ENCODE measurements around the gene ZNF492.
"Not testable (repeated sequence)": the region's sequence is repeated elsewhere in the genome, so short reads cannot be mapped to it uniquely, and the experiment has no call there.

The ZNF492 gene

DNA sequence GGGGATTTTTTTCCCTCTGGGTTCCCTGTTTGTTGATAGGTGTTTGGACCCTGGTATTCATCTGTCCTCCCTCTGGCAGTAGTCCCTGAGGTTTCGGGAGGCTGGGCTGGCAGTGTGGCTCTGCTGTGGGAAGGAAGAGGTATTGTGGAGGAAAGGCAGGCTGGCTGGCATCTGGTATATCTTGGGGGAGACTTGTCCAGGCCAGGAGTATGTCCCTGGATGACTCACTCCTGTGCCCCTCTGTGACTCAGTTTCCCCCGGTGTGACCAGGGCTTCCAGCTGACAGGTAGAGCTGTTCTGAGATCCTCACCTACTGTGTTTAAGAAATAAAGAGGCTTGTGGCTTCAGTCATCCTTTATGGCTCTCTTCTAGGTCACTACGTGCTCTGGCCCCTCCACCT lies 14.2 kb upstream of the ZNF492 start:
- no peaks in the 10 kb centered on the region for H3K4me1 ChIP-seq (ENCODE audit: control insufficient read depth, insufficient read depth, low read length)
- no peaks in the 10 kb centered on the region for H3K27me3 ChIP-seq (ENCODE audit: control insufficient read depth, insufficient read depth, low read length)
- no peak overlapping the region for H3K27ac ChIP-seq (ENCODE audit: low read depth, low read length)
- no peak overlapping the region for H3K4me3 ChIP-seq (ENCODE audit: low read depth, low read length)
- peaks cover 84% of the 10 kb centered on the region for H3K9me3 ChIP-seq (ENCODE audit: control insufficient read depth, insufficient read depth, low read length)
- no peaks in the 10 kb centered on the region for H3K36me3 ChIP-seq (ENCODE audit: control insufficient read depth, insufficient read depth, low read length)
- no peak overlapping the region for H3K9ac ChIP-seq (ENCODE audit: low read depth, low read length)

DNA sequence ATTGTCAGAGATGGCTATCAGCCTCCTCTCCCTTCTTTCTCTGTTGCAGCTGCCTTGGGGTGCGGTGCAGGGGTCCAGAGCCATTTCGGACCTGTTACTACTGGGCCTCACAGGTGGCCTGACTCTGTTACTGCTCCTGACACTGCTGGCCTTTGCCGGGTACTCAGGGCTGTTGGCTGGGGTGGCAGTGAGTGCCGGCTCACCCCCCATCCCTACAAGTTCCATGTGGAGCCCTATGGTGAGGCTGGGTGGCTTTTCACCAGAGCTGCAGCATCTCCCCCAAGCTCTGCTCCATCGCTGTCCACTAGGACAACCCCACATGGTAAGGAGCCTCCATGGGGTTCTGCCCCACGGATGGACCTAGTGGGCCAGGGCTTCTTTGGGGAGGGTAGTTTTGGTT lies 13.7 kb upstream of the ZNF492 start:
- H3K9ac ChIP-seq (ENCODE audit: low read depth, low read length), result no peak overlapping the region
- no peak overlapping the region for H3K4me3 ChIP-seq (ENCODE audit: low read depth, low read length)
- H3K36me3 ChIP-seq (ENCODE audit: control insufficient read depth, insufficient read depth, low read length), result no peaks in the 10 kb centered on the region
- no peaks in the 10 kb centered on the region for H3K4me1 ChIP-seq (ENCODE audit: control insufficient read depth, insufficient read depth, low read length)
- H3K27me3 ChIP-seq (ENCODE audit: control insufficient read depth, insufficient read depth, low read length), result no peaks in the 10 kb centered on the region
- peaks cover 82% of the 10 kb centered on the region for H3K9me3 ChIP-seq (ENCODE audit: control insufficient read depth, insufficient read depth, low read length)
- H3K27ac ChIP-seq (ENCODE audit: low read depth, low read length), result no peak overlapping the region

DNA sequence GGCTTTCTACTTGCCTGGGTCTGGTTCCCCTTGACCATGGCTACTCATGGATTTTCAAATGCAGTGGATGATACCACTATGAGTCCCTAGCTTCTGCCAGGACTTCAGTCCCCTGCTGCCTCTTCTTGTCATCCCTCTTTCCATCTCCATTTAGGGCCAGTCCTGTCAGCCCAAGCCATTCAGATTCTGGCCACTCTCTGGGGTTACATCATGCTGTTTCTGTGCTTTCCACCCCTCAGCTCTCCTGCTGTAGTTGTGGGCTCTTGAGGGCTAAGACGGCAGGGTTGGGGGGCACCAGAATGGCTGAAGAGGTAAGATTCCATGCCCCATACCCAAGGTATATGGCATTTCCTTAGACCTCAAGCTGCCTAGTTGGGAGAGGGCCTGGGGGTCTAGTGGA lies 13.2 kb upstream of the ZNF492 start:
- Histone ChIP-seq H3K27ac (ENCODE audit: low read depth, low read length) (no peak overlapping the region), H3K27me3 (ENCODE audit: control insufficient read depth, insufficient read depth, low read length) (no peaks in the 10 kb centered on the region), H3K9me3 (ENCODE audit: control insufficient read depth, insufficient read depth, low read length) (peaks cover 83% of the 10 kb centered on the region), H3K9ac (ENCODE audit: low read depth, low read length) (no peak overlapping the region), H3K36me3 (ENCODE audit: control insufficient read depth, insufficient read depth, low read length) (no peaks in the 10 kb centered on the region), H3K4me1 (ENCODE audit: control insufficient read depth, insufficient read depth, low read length) (no peaks in the 10 kb centered on the region), H3K4me3 (ENCODE audit: low read depth, low read length) (no peak overlapping the region)

DNA sequence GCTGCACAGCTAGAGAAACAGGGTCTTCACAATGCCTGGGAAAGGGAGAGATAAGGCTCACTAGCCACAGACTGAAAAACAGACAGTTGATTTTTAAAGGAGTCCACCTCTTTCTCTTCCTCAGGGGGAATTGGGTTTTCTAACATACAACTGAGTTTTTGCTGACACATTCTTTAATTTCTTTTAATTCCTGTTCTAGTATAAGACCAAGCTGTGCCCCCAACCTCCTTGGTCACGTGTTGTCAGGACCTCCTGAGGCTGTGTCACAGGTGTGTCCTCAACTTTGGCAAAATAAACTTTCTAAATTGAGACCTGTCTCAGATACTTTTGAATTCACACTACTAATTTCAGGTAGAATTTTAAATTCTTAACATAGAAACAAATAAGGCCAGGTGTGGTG lies 12.1 kb upstream of the ZNF492 start:
- Histone ChIP-seq H3K27ac (ENCODE audit: low read depth, low read length) (no peak overlapping the region), H3K4me3 (ENCODE audit: low read depth, low read length) (no peak overlapping the region), H3K4me1 (ENCODE audit: control insufficient read depth, insufficient read depth, low read length) (no peaks in the 10 kb centered on the region), H3K9me3 (ENCODE audit: control insufficient read depth, insufficient read depth, low read length) (peaks cover 84% of the 10 kb centered on the region), H3K9ac (ENCODE audit: low read depth, low read length) (no peak overlapping the region), H3K27me3 (ENCODE audit: control insufficient read depth, insufficient read depth, low read length) (no peaks in the 10 kb centered on the region), H3K36me3 (ENCODE audit: control insufficient read depth, insufficient read depth, low read length) (no peaks in the 10 kb centered on the region)

DNA sequence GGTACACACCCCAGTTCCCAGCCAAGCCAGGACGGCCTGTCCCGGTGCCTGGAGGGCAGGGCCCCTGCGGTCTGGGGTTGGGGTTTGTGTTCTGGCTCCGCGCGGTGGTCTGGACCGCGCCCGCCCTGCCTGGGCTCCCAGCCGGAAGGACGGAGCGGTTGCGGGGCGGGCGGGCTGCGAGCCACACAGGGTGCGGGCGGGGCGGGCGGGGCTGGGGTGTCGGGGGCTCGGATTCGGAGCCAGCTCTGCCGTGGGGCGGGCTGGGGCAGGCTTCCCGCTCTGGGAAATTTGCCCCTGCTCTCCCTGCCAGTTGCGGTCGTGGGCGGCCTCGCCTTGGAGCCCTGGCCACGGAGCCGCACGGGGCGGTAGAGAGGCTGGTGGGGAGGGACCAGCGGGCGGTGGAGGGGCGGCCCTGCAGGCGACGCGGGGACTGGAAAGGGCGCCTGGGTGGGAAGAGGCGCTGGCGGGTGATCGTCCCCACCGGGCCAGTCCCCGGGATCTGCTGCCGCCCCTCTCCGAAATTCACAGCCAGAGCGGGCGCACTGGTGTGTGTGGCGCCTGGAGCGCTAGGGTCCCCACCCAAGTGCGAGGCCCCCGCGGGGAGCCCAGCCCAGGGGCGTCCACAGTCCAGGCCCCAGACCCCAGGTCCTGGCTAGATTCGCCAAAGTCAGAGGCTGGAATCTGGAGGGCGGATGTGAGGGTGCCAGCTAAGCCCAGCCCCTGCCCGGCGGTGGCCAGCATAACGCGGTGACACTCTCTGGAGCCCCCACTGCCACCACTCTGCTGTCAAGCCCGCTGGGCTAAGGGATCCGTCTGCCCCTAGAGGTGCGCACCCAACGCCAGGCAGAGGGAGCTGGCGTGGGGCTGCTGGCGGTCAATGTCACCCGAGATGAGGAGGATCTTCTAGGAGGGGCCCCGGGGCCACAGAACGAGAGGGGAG lies 11.0 kb upstream of the ZNF492 start:
- Histone ChIP-seq H3K9ac (ENCODE audit: low read depth, low read length) (no peak overlapping the region), H3K9me3 (ENCODE audit: control insufficient read depth, insufficient read depth, low read length) (peaks cover 84% of the 10 kb centered on the region), H3K27ac (ENCODE audit: low read depth, low read length) (no peak overlapping the region), H3K4me1 (ENCODE audit: control insufficient read depth, insufficient read depth, low read length) (no peaks in the 10 kb centered on the region), H3K4me3 (ENCODE audit: low read depth, low read length) (no peak overlapping the region), H3K27me3 (ENCODE audit: control insufficient read depth, insufficient read depth, low read length) (no peaks in the 10 kb centered on the region), H3K36me3 (ENCODE audit: control insufficient read depth, insufficient read depth, low read length) (no peaks in the 10 kb centered on the region)

DNA sequence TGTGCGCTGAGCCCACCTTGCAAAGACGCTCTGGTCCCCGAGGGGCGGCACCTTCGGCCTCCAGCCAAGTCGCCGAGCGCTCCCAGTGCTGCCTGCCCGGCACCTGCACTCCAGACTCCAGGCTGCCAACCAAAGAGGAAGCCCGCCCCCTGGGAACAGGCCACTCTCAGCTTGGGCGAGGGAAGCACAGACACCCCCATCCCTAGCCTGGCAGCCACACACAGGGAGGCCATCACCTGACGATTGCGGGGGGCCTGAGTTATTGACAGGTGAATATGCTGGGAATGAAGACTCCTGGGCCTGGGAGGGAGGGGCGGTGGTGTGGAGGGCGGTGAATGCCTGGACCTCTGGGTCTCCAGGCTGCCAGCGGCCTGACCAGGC lies 10.3 kb upstream of the ZNF492 start:
- Histone ChIP-seq H3K4me1 (ENCODE audit: control insufficient read depth, insufficient read depth, low read length) (no peaks in the 10 kb centered on the region), H3K4me3 (ENCODE audit: low read depth, low read length) (no peak overlapping the region), H3K27me3 (ENCODE audit: control insufficient read depth, insufficient read depth, low read length) (no peaks in the 10 kb centered on the region), H3K27ac (ENCODE audit: low read depth, low read length) (no peak overlapping the region), H3K36me3 (ENCODE audit: control insufficient read depth, insufficient read depth, low read length) (no peaks in the 10 kb centered on the region), H3K9me3 (ENCODE audit: control insufficient read depth, insufficient read depth, low read length) (peaks cover 85% of the 10 kb centered on the region), H3K9ac (ENCODE audit: low read depth, low read length) (no peak overlapping the region)

DNA sequence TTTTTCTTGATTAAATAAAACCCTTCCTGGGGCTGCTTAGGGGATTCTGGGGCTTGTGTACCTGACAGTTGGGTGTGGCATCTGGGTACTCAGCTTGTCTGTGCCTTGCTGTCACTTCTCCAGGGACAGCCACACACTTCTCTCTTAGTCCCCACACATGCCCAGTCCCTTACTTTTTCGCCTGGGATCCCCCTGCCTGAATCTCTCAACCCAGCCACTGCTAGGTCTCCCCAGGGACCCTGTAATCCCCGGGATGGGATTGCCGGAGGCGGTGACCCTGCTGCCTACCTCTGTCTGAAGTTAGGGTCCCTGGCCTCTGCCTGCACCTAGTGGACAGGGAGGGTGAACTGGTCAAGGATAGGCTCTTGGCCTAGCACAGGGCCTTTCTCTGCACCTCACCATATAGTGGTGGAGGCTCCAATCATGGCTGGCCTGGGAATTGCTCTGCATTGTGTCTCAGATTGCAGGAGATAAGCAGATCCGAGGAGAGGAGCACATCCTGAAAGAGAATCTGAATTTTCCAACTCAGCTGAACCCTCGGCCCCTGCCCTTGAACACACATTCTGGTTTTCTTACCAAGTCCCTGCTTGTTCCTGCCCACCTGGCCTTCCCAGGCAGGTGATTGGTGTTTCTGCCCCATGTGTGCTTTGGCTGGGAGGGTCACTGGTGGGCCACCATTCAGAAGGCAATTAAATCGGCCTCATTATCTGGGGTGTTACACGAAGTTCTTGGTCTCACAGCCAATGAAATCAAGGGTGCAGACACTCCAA lies 8.7 kb upstream of the ZNF492 start:
- no peak overlapping the region for H3K27ac ChIP-seq (ENCODE audit: low read depth, low read length)
- H3K27me3 ChIP-seq (ENCODE audit: control insufficient read depth, insufficient read depth, low read length), result no peaks in the 10 kb centered on the region
- peaks cover 85% of the 10 kb centered on the region for H3K9me3 ChIP-seq (ENCODE audit: control insufficient read depth, insufficient read depth, low read length)
- H3K4me1 ChIP-seq (ENCODE audit: control insufficient read depth, insufficient read depth, low read length), result no peaks in the 10 kb centered on the region
- no peaks in the 10 kb centered on the region for H3K36me3 ChIP-seq (ENCODE audit: control insufficient read depth, insufficient read depth, low read length)
- H3K9ac ChIP-seq (ENCODE audit: low read depth, low read length), result no peak overlapping the region
- H3K4me3 ChIP-seq (ENCODE audit: low read depth, low read length), result no peak overlapping the region

DNA sequence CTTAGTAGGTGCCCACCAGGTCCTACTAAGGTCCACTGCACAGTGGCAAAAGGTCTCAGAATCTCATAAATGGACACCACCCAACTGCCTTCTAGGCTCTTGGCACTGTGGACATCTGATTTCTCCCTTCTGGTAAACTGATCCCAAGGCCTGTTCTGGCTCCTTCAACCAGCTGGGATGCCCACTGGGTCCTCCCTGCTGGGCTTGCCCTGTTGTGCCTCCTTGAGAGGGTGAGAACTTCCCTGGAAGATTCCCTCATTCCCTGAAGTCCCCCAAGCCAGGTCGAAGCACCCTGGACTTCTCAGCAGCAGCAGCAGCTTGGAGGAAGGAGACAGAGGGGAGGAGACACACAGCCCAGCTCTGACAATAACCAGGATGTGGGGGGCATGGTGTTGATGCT lies 6.6 kb upstream of the ZNF492 start:
- Histone ChIP-seq H3K9ac (ENCODE audit: low read depth, low read length) (no peak overlapping the region), H3K9me3 (ENCODE audit: control insufficient read depth, insufficient read depth, low read length) (peaks cover 87% of the 10 kb centered on the region), H3K36me3 (ENCODE audit: control insufficient read depth, insufficient read depth, low read length) (no peaks in the 10 kb centered on the region), H3K4me1 (ENCODE audit: control insufficient read depth, insufficient read depth, low read length) (no peaks in the 10 kb centered on the region), H3K4me3 (ENCODE audit: low read depth, low read length) (no peak overlapping the region), H3K27ac (ENCODE audit: low read depth, low read length) (no peak overlapping the region), H3K27me3 (ENCODE audit: control insufficient read depth, insufficient read depth, low read length) (no peaks in the 10 kb centered on the region)

DNA sequence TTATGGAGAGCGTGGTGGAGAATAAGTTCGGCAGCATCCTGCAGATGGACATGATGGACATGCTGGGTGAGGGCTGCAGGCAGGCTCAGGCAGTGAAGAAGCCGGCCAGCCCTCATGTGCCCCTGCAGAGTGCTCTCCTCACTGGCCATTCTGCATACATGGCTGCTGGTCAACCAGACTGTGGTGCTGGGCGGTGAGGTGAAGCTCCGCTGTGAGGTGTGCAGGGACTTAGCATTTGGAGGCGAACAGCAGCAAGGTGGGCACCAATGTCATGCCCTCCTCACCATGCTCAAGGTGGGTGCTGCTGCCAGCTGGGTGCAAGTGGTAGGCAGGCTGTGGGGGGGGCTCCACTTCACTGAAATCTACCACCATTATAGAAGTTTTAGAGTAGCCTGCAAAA lies 5.7 kb upstream of the ZNF492 start:
- Histone ChIP-seq H3K4me3 (ENCODE audit: low read depth, low read length) (peak overlapping the region; percentile 26), H3K4me1 (ENCODE audit: control insufficient read depth, insufficient read depth, low read length) (no peaks in the 10 kb centered on the region), H3K27ac (ENCODE audit: low read depth, low read length) (no peak overlapping the region), H3K9me3 (ENCODE audit: control insufficient read depth, insufficient read depth, low read length) (peaks cover 91% of the 10 kb centered on the region), H3K36me3 (ENCODE audit: control insufficient read depth, insufficient read depth, low read length) (no peaks in the 10 kb centered on the region), H3K9ac (ENCODE audit: low read depth, low read length) (no peak overlapping the region), H3K27me3 (ENCODE audit: control insufficient read depth, insufficient read depth, low read length) (no peaks in the 10 kb centered on the region)

DNA sequence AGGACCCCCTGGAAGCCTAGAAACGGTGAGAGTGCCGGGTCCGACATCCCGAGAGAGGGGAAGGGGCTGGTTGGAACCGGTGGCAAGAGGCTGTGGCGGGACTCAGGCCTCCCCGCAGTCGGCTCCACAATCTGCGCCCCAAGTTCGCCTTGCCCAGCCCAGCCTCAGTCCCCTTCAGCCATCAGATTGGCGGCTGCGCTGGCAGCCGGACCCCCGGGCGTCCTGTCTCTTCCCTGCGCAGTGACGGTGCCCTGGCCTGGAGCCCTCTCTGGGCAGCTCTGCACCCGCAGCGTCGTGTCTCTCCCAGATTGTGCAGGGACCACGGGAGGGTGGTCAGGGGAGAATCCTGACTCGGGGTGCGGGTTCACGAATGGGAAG lies 315 bp downstream of the ZNF492 start:
- Histone ChIP-seq H3K4me3 (ENCODE audit: low read depth, low read length) (no peak overlapping the region), H3K27ac (ENCODE audit: low read depth, low read length) (no peak overlapping the region), H3K4me1 (ENCODE audit: control insufficient read depth, insufficient read depth, low read length) (no peaks in the 10 kb centered on the region), H3K9me3 (ENCODE audit: control insufficient read depth, insufficient read depth, low read length) (peaks cover 68% of the 10 kb centered on the region), H3K9ac (ENCODE audit: low read depth, low read length) (no peak overlapping the region), H3K27me3 (ENCODE audit: control insufficient read depth, insufficient read depth, low read length) (no peaks in the 10 kb centered on the region), H3K36me3 (ENCODE audit: control insufficient read depth, insufficient read depth, low read length) (no peaks in the 10 kb centered on the region)

DNA sequence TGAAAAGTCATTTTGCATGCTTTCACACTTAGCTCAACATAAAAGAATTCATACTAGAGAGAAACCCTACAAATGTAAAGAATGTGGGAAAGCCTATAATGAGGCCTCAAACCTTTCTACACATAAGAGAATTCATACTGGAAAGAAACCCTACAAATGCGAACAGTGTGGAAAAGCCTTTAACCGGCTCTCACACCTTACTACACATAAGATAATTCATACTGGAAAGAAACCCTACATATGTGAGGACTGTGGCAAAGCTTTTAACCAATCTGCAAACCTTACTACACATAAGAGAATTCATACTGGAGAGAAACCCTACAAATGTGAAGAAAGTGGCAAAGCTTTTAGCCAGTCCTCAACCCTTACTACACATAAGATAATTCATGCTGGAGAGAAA lies 51.4 kb downstream of the ZNF492 start:
- peaks cover 81% of the 10 kb centered on the region for H3K9me3 ChIP-seq (ENCODE audit: control insufficient read depth, insufficient read depth, low read length)
- H3K27ac ChIP-seq (ENCODE audit: low read depth, low read length); H3K4me3 ChIP-seq (ENCODE audit: low read depth, low read length); H3K4me1 ChIP-seq (ENCODE audit: control insufficient read depth, insufficient read depth, low read length); H3K9ac ChIP-seq (ENCODE audit: low read depth, low read length); H3K27me3 ChIP-seq (ENCODE audit: control insufficient read depth, insufficient read depth, low read length); H3K36me3 ChIP-seq (ENCODE audit: control insufficient read depth, insufficient read depth, low read length): not testable (repeated sequence)
